ENCODE measurements around the gene MRPL52. TPM values are rescaled to one million over a fixed set of nuclear protein-coding genes. Genes with fewer than 3 reads are reported as not detected.
"Not testable (repeated sequence)": the region's sequence is repeated elsewhere in the genome, so short reads cannot be mapped to it uniquely, and the experiment has no call there.

MRPL52 gene
- 43.9 and 65.2 TPM in 2 replicates for total RNA-seq (2014; rRNA removed; shearing (Covaris generic))
- polyA plus RNA-seq (2015; cell fraction: cytosol; rRNA removed): 36.3 and 49.9 TPM in 2 replicates
- 31.1 and 39.0 TPM in 2 replicates for polyA plus RNA-seq (2015; cell fraction: nucleus; rRNA removed)

- peak; percentile 89 for DNase-seq (ENCODE audit: low read depth, low spot score)
- in situ Hi-C loops (cut with HindIII; ENCODE audit: low pct_unique_long_range_greater_than_20kb, low sequenced_read_pairs): no loop called here
Observed at GRCh38 chr14:22829661-22830442, at the start of gene MRPL52. Gene MRPL52 (plus strand): TSS chr14:22829887. CDS start chr14:22829913, 26 bp downstream.

DNA sequence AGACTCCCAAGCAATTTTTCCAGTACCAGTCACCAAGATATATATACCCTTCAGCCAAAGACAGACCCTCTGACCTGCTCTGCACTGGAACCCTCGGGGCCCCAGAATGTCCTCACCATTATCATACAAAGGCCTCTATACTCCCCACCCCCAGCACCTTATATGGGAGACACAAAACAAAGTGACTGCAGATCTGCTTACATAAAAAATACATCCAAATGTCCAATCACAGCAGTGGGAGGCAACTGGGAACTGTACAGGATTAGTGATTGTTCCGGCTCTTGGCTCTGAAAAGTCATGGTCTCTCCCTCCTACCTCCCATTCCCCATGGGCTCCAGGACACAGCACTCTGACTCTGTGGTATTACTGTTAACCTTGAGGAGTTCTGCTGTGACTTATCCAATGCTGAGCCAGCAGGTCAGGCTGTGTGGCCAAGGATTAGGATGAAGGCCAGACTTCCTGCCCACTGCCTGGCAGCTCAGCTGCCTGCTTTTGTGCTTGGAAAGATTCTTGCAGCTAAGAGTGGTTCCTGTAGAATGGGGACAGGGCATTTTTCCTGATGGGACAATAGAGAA lies 49.5 kb upstream of the MRPL52 start:
- no peak for DNase-seq (ENCODE audit: low read depth, low spot score)
- in situ Hi-C loops (cut with HindIII; ENCODE audit: low pct_unique_long_range_greater_than_20kb, low sequenced_read_pairs): no loop called here

- in situ Hi-C loops (cut with HindIII; ENCODE audit: low pct_unique_long_range_greater_than_20kb, low sequenced_read_pairs): no loop called here
- no peak for DNase-seq (ENCODE audit: low read depth, low spot score)
Observed at GRCh38 chr14:22780941-22781300, 48.8 kb upstream of the MRPL52 start.

GRCh38 chr14:22781301-22781991 lies 48.2 kb upstream of the MRPL52 start:
- in situ Hi-C loops (cut with HindIII; ENCODE audit: low pct_unique_long_range_greater_than_20kb, low sequenced_read_pairs): no loop called here
- DNase-seq (ENCODE audit: low read depth, low spot score): no peak

DNA sequence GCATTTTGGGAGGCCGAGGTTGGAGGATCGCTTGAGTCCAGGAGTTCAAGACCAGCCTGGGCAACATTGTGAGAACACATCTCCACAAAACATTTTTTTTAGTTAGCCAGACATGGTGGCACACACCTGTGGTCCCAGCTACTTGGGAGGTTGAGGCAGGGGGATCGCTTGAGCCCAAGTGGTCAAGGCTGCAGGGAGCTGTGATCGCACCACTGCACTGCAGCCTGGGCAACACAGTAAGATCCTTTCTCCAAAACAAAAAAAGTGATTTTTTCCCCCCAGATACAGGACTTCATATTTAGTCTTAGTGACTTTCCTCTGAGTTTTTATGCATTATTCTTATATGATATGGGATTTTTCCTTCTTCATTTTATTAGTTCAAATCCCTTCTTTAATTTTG lies 43.0 kb upstream of the MRPL52 start:
- in situ Hi-C loops (cut with HindIII; ENCODE audit: low pct_unique_long_range_greater_than_20kb, low sequenced_read_pairs): no loop called here
- DNase-seq (ENCODE audit: low read depth, low spot score): no peak

- no peak for DNase-seq (ENCODE audit: low read depth, low spot score)
- in situ Hi-C loops (cut with HindIII; ENCODE audit: low pct_unique_long_range_greater_than_20kb, low sequenced_read_pairs): no loop called here
Observed at GRCh38 chr14:22791301-22791700, 38.4 kb upstream of the MRPL52 start.

DNA sequence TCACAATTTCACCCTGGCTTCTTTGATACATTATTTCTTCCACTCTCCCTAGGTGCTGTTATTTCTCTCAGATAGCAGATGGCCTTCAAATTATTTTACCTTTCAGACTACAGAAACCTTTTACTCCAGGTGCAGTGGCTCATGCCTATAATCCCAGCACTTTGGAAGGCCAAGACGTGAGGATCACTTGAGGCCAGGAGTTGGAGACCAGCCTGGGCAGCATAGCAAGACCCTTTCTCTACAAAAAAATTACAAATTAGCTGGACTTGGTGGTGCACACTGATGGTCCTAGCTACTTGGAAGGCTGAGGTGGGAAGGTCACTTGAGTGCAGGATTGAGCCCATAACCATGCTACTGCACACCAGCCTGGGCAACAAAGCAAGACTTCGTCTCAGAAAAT lies 37.5 kb upstream of the MRPL52 start:
- in situ Hi-C loops (cut with HindIII; ENCODE audit: low pct_unique_long_range_greater_than_20kb, low sequenced_read_pairs): no loop called here
- no peak for DNase-seq (ENCODE audit: low read depth, low spot score)

- in situ Hi-C loops (cut with HindIII; ENCODE audit: low pct_unique_long_range_greater_than_20kb, low sequenced_read_pairs); DNase-seq (ENCODE audit: low read depth, low spot score): not testable (repeated sequence)
Observed at GRCh38 chr14:22793550-22793949, 36.1 kb upstream of the MRPL52 start.

DNA sequence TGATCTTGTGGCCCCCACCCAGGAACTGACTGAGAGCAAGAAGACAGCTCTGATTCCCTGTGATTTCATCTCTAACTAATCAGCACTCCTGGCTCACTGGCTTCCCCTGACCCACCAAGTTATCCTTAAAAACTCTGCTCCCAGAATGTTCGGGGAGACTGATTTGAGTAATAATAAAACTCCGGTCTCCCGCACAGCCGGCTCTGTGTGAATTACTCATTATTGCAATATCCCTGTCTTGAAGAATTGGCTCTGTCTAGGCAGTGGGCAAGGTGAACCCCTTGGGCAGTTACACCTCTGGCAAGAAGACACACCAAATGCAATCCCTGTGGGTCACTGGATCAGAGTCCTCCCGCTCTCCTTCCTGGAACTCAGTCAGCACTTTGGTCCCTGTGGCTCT lies 35.7 kb upstream of the MRPL52 start:
- in situ Hi-C loops (cut with HindIII; ENCODE audit: low pct_unique_long_range_greater_than_20kb, low sequenced_read_pairs): no loop called here
- DNase-seq (ENCODE audit: low read depth, low spot score): no peak

GRCh38 chr14:22794551-22794951 lies 35.1 kb upstream of the MRPL52 start:
- in situ Hi-C loops (cut with HindIII; ENCODE audit: low pct_unique_long_range_greater_than_20kb, low sequenced_read_pairs): no loop called here
- no peak for DNase-seq (ENCODE audit: low read depth, low spot score)

DNA sequence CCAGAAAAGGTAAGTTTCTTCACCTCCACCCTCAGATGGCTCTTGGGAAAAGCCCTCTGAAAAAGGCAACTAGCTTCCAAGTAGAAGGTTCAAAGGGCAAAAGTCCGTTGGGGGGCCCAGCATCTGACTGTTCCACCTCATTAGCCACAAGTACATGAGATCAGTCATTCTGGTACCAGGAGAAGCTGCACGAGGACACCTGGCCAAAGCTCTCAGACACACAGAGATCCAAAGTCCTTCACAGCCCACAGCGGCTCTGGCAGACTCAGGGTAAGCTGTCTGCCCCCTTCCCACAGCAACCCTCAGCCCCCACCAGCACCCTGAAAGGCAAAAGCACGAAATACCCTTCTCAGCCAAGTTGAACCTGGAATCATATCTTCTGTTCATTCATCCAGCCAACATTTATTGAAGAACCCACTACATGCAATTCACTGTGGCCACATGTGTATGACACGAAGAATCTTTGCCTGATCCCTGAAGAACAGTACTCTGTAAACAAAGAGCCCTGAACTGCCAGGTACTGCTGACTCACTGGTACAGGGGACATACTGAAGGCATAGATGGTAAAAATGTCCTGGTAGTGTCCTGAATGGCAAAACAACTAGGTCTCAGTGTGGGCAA lies 33.5 kb upstream of the MRPL52 start:
- DNase-seq (ENCODE audit: low read depth, low spot score): no peak
- in situ Hi-C loops (cut with HindIII; ENCODE audit: low pct_unique_long_range_greater_than_20kb, low sequenced_read_pairs): no loop called here

- in situ Hi-C loops (cut with HindIII; ENCODE audit: low pct_unique_long_range_greater_than_20kb, low sequenced_read_pairs): no loop called here
- DNase-seq (ENCODE audit: low read depth, low spot score): no peak
Observed at GRCh38 chr14:22797017-22797917, 32.4 kb upstream of the MRPL52 start.

GRCh38 chr14:22798528-22798927 lies 31.2 kb upstream of the MRPL52 start:
- in situ Hi-C loops (cut with HindIII; ENCODE audit: low pct_unique_long_range_greater_than_20kb, low sequenced_read_pairs): no loop called here
- DNase-seq (ENCODE audit: low read depth, low spot score): no peak

GRCh38 chr14:22800346-22800745 lies 29.3 kb upstream of the MRPL52 start:
- DNase-seq (ENCODE audit: low read depth, low spot score): no peak
- in situ Hi-C loops (cut with HindIII; ENCODE audit: low pct_unique_long_range_greater_than_20kb, low sequenced_read_pairs): no loop called here

GRCh38 chr14:22801716-22802115 lies 28.0 kb upstream of the MRPL52 start:
- in situ Hi-C loops (cut with HindIII; ENCODE audit: low pct_unique_long_range_greater_than_20kb, low sequenced_read_pairs): no loop called here
- DNase-seq (ENCODE audit: low read depth, low spot score): no peak

DNA sequence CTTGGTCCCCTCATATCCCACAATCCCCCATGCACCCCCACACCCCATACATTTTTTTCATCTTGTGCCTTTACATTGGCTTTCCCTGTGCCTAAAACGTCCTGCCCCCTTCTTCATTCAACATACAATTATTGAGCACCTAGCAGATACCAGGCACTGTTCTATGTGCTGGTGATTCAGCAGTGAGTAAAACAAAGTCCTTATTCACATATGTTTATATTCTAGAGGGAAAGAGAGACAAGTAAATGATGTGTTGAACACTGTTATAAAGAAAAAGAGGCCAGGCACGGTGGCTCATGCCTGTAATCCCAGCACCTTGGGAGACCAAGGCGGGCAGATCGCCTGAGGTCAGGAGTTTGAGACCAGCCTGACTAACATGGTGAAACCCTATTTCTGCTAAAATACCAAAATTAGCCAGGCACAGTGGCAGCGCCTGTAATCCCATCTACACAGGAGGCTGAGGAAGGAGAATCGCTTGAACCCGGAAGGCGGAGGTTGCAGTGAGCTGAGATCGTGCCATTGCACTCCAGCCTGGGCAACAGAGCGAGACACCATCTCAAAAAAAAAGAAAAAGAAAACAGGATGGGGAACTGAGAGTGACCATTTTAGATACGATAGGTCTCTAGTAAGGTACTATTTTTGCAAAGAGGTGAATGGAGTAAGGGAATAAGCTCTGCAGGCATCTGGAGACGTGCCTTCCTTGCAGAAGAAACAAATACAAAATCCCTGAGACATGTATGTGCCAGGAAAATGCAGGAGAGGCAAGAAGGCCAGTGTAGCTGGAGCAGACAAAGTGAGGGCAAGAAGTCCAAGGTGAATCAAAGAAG lies 26.6 kb upstream of the MRPL52 start:
- no peak for DNase-seq (ENCODE audit: low read depth, low spot score)
- in situ Hi-C loops (cut with HindIII; ENCODE audit: low pct_unique_long_range_greater_than_20kb, low sequenced_read_pairs): no loop called here

DNA sequence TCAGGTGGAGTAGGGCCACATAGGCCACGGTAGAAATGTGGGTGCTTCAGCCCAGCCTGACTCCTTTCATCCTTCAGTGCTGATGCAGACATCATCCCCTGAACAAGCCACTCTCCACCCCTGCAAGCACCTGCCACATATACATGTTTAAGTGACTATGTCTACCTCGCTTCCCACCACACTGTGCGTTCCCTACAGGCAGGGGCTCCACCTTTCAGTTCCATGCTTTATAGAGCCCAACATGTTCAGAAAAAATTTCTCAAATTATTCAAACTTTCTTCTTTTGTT lies 26.1 kb upstream of the MRPL52 start:
- DNase-seq (ENCODE audit: low read depth, low spot score): no peak
- in situ Hi-C loops (cut with HindIII; ENCODE audit: low pct_unique_long_range_greater_than_20kb, low sequenced_read_pairs): no loop called here
